HepG2 (cell line): ENCODE measurements around the gene HCRTR1. TPM values are rescaled to one million over a fixed set of nuclear protein-coding genes. Genes with fewer than 3 reads are reported as not detected.

Experiments used
- ATAC-seq: fragments of 200-7000 bp; cut with Tn5 transposase; 3 replicates; pipeline ENCODE4 v1.9.1; 2020; ENCODE audit warnings: mild to moderate bottlenecking, moderate library complexity
- BruUV-seq: library from RNA; stranded (reverse); fragments of 400-500 nt; replicated peaks from 2 replicates; lab custom pipeline; 2021; lab: Mats Ljungman, UMichigan
- CTCF ChIA-PET: fragments of 300-600 bp; formaldehyde crosslinking; extraction: SDS; loops from one replicate; lab custom pipeline; 2021; ENCODE audit warnings: low total read pairs, inconsistent platforms, low intra/inter-chr PET ratio; lab: Yijun Ruan, JAX
- POLR2A ChIA-PET: fragments of 350-600 bp; sonication (Branson Sonifier 250); formaldehyde crosslinking; loops from one replicate; lab custom pipeline; 2020; ENCODE audit warnings: antibody characterized with exemption, inconsistent platforms; lab: Yijun Ruan, JAX
- DNase-seq: peaks from one replicate; pipeline ENCODE4 v3.0.0-alpha.2; 2015; ENCODE audit warnings: low spot score
- FAIRE-seq: peaks from 3 replicates; lab custom pipeline; 2011; peaks lifted over from hg19 to GRCh38; lab: Jason Lieb, UNC
- H2AFZ ChIP-seq: one replicate; pipeline ENCODE4 v1.6.1; 2011; ENCODE audit warnings: low read length, inconsistent platforms
- H3K27ac ChIP-seq: fragments of 300-600 bp; 3 replicates; pipeline ENCODE4 v1.8.0; 2011; ENCODE audit warnings: mixed run types, mild to moderate bottlenecking, mixed read lengths, low read length, inconsistent platforms; ENCODE audit not compliant: insufficient read depth; ENCODE audit errors: extremely low read length
- H3K27me3 ChIP-seq, 2 experiments: fragments of 200-600 bp in 1 of 2; 2 replicates in 1 of 2; 3 replicates in 1 of 2; pipeline versions ENCODE4 v1.6.0 to v1.8.0; 2011; ENCODE audit warnings: low read length in 2 of 2, mild to moderate bottlenecking in 2 of 2, moderate library complexity in 2 of 2, inconsistent platforms in 1 of 2; ENCODE audit not compliant: insufficient read depth in 2 of 2, control insufficient read depth in 1 of 2
- H3K36me3 ChIP-seq, 2 experiments: fragments of 200-600 bp in 1 of 2; replicated peaks in 1 of 2; 2 replicates in 1 of 2; 3 replicates in 1 of 2; pipeline versions ENCODE4 v1.5.1 to v1.8.0; 2011; ENCODE audit warnings: low read length in 2 of 2, inconsistent platforms in 1 of 2; ENCODE audit not compliant: insufficient read depth in 2 of 2, control insufficient read depth in 1 of 2
- H3K4me1 ChIP-seq: 2 replicates; pipeline ENCODE4 v1.5.1; 2012; ENCODE audit warnings: low read length, inconsistent platforms; ENCODE audit not compliant: insufficient read depth
- H3K4me2 ChIP-seq: 2 replicates; pipeline ENCODE4 v1.6.0; 2011; ENCODE audit warnings: low read depth, low read length, inconsistent platforms
- H3K4me3 ChIP-seq, 3 experiments: fragments of 200-600 bp in 1 of 3; sonication (generic), shearing (Covaris generic) in 1 of 3; replicated peaks in 1 of 3; 2 replicates each; pipeline ENCODE4 v1.5.1; 2011 to 2016; ENCODE audit warnings: low read length in 3 of 3, inconsistent platforms in 2 of 3, low read depth in 2 of 3, mild to moderate bottlenecking in 2 of 3, control low read depth in 1 of 3, mixed read lengths in 1 of 3; ENCODE audit not compliant: insufficient read depth in 1 of 3
- H3K79me2 ChIP-seq: one replicate; pipeline ENCODE4 v1.6.1; 2011; ENCODE audit warnings: low read length, inconsistent platforms; ENCODE audit not compliant: insufficient read depth
- H3K9ac ChIP-seq: 2 replicates; pipeline ENCODE4 v1.6.0; 2011; ENCODE audit warnings: mild to moderate bottlenecking, low read depth, low read length, inconsistent platforms; ENCODE audit not compliant: insufficient read depth
- H3K9me3 ChIP-seq: 2 replicates; pipeline ENCODE4 v1.5.1; 2012; ENCODE audit warnings: mild to moderate bottlenecking, low read length
- H4K20me1 ChIP-seq: 2 replicates; pipeline ENCODE4 v1.6.0; 2011; ENCODE audit warnings: inconsistent platforms, mild to moderate bottlenecking, low read length, moderate library complexity; ENCODE audit not compliant: insufficient read depth
- AGO2 ChIP-seq: fragments of 200-400 bp; formaldehyde crosslinking; optimal IDR thresholded peaks from 2 replicates; pipeline ENCODE3; 2017; ENCODE audit warnings: mild to moderate bottlenecking, low read depth, low read length, moderate library complexity
- FOSL1 ChIP-seq: sonication (generic); formaldehyde crosslinking; IDR thresholded peaks from 2 replicates; pipeline ENCODE4 v1.9.0; 2021; ENCODE audit warnings: missing genetic modification reagents, borderline replicate concordance
- FOXA3 ChIP-seq: IDR thresholded peaks from 2 replicates; pipeline ENCODE4 v1.6.1; 2016; ENCODE audit warnings: missing genetic modification reagents, missing compliant biosample characterization
- HNRNPK ChIP-seq: fragments of 200-400 bp; formaldehyde crosslinking; IDR thresholded peaks from 2 replicates; pipeline ENCODE4 v1.6.1; 2018; ENCODE audit warnings: low read length, low read depth, moderate library complexity, mild to moderate bottlenecking; ENCODE audit not compliant: poor library complexity, severe bottlenecking
- RBFOX2 ChIP-seq: fragments of 200-400 bp; formaldehyde crosslinking; IDR thresholded peaks from 2 replicates; pipeline ENCODE4 v1.6.1; 2017; ENCODE audit warnings: low read depth, mild to moderate bottlenecking, low read length
- SRY ChIP-seq: sonication (generic); formaldehyde crosslinking; IDR thresholded peaks from 2 replicates; pipeline ENCODE4 v1.8.0; 2022; ENCODE audit warnings: mild to moderate bottlenecking, missing genetic modification reagents
- ZFX ChIP-seq: sonication (generic); formaldehyde crosslinking; IDR thresholded peaks from 2 replicates; pipeline ENCODE4 v1.4.0; 2020; ENCODE audit warnings: mild to moderate bottlenecking, low read depth, missing genetic modification reagents, moderate library complexity
- ZNF646 ChIP-seq: sonication (generic); formaldehyde crosslinking; IDR thresholded peaks from 2 replicates; pipeline ENCODE4 v1.9.0; 2021; ENCODE audit warnings: mild to moderate bottlenecking, missing genetic modification reagents
- ZSCAN21 ChIP-seq: sonication (generic); formaldehyde crosslinking; IDR thresholded peaks from 2 replicates; pipeline ENCODE4 v1.8.0; 2022; ENCODE audit warnings: mild to moderate bottlenecking, missing genetic modification reagents, moderate library complexity, borderline replicate concordance
- WGBS: methylation state at CpG from one replicate; pipeline ENCODE4 v1.1.6; 2017; ENCODE audit warnings: low lambda C conversion rate; 5-methylcytosine and 5-hydroxymethylcytosine counted together
- in situ Hi-C: cut with HindIII; loops from 2 replicates; pipeline ENCODE4 v1.10.0; 2017; ENCODE audit warnings: low pct_unique_long_range_greater_than_20kb; ENCODE audit not compliant: extremely low pct_ligation_motif_present
- intact Hi-C: fragments of 100-400 bp; cut with micrococcal nuclease; formaldehyde crosslinking; loops from one replicate; pipeline ENCODE4 v1.10.0; 2022; ENCODE audit not compliant: unreplicated experiment
- polyA plus RNA-seq, 8 experiments: library from polyadenylated mRNA; depleted of rRNA in 3 of 8; stranded (reverse) in 7 of 8; unstranded in 1 of 8; fragments of >200 nt; fragmentation: Illumina TruSeq in 4 of 8; extraction: Trizol in 4 of 8; gene quantifications; 2 replicates each; pipeline versions ENCODE4 v1.2.1 to v1.2.3, GENCODE V29; 2011 to 2016; ENCODE audit warnings: low read depth in 4 of 8, missing spikeins in 1 of 8, mixed read lengths in 1 of 8; ENCODE audit not compliant: insufficient read depth in 1 of 8
- total RNA-seq, 5 experiments: library from RNA; depleted of rRNA; stranded (reverse); fragments of >200 nt; fragmentation: Illumina TruSeq; extraction: Trizol; gene quantifications; 2 replicates each; pipeline ENCODE4 v1.2.3, GENCODE V29; 2016; ENCODE audit warnings: low read depth in 1 of 5

The HCRTR1 gene
- total and polyA plus RNA-seq, 2 of the 13 experiments (the other 11 are each of a cell fraction or from before 2014, with no cell fraction given): not detected

- no peak for TF ChIP-seq SRY (CRISPR knock-in tag)
- TF ChIP-seq FOXA3 (CRISPR knock-in tag): no peak
- no peak for TF ChIP-seq ZSCAN21
- TF ChIP-seq FOSL1 (CRISPR knock-in tag): no peak
- TF ChIP-seq ZFX (CRISPR knock-in tag): no peak
- ChIA-PET POLR2A (interaction anchor here (2.4 kb wide), 1 partner anchor 11 kb away, joined by 22 read pairs; the partner anchor contains the start of gene TINAGL1), CTCF (no interaction called here)
- H3K79me2 ChIP-seq: no peaks in the 10 kb centered on the region
- H3K9me3 ChIP-seq: no peaks in the 10 kb centered on the region
- H3K27me3 ChIP-seq: 0 out of 5 replicates have a peak, but pooled peaks cover 0 to 4% of the 10 kb centered on the region in 2 experiments
- H3K27ac ChIP-seq: no peak overlapping the region
- H3K4me1 ChIP-seq: peaks cover 35% of the 10 kb centered on the region
- no peak overlapping the region for H2AFZ ChIP-seq
- 0 out of 2 replicates have a peak, but pooled peaks cover 1% of the 10 kb centered on the region for H4K20me1 ChIP-seq
- FAIRE-seq (no peak), DNase-seq (no peak), ATAC-seq (no peak)
- no peak overlapping the region for H3K4me3 ChIP-seq
- no TSS peak for BruUV-seq
- H3K36me3 ChIP-seq: peaks cover 4 to 22% of the 10 kb centered on the region in 2 experiments; a peak in 3 of 5 replicates
- intact Hi-C loops (no loop called here), in situ Hi-C loops (no loop called here)
- no peak overlapping the region for H3K9ac ChIP-seq
- 88% methylated on average over 10 of the region's 11 CpGs for WGBS
- H3K4me2 ChIP-seq: no peak overlapping the region
These were observed 31.6 kb upstream of the HCRTR1 start for GRCh38 chr1:31585736-31586365.

GRCh38 chr1:31586376-31587327 is 30.8 kb upstream of the HCRTR1 start:
- Histone ChIP-seq H3K36me3 (peaks cover 4 to 22% of the 10 kb centered on the region in 2 experiments; a peak in 3 of 5 replicates), H3K27me3 (0 out of 5 replicates have a peak, but pooled peaks cover 0 to 7% of the 10 kb centered on the region in 2 experiments), H4K20me1 (no peaks in the 10 kb centered on the region), H3K9me3 (no peaks in the 10 kb centered on the region), H3K79me2 (no peaks in the 10 kb centered on the region), H3K4me2 (no peak overlapping the region), H3K4me3 (no peak overlapping the region), H2AFZ (no peak overlapping the region), H3K27ac (no peak overlapping the region), H3K4me1 (peaks cover 30% of the 10 kb centered on the region), H3K9ac (no peak overlapping the region)
- WGBS: 98% methylated on average over 18 of the region's 47 CpGs
- in situ Hi-C loops: no loop called here
- ChIA-PET POLR2A (no interaction called here), CTCF (no interaction called here)
- FAIRE-seq: no peak
- no peak for ATAC-seq
- intact Hi-C loops: no loop called here
- no peak for DNase-seq
- no TSS peak for BruUV-seq
- TF ChIP-seq RBFOX2 (peak; percentile 68), ZNF646 (CRISPR knock-in tag) (no peak), HNRNPK (peak; percentile 34), AGO2 (peak; percentile 58)
